SU-DHL-6 (cell line): ENCODE measurements around the gene SOX18.
"Not testable (repeated sequence)": the region's sequence is repeated elsewhere in the genome, so short reads cannot be mapped to it uniquely, and the experiment has no call there.

Experiments
- H2AFZ ChIP-seq: fragments of 200-600 bp; sonication (generic); 2 replicates; pipeline ENCODE4 v1.6.1; 2014; ENCODE audit warnings: low read depth, mild to moderate bottlenecking, moderate library complexity, mixed read lengths, antibody characterized with exemption, low read length; ENCODE audit not compliant: severe bottlenecking
- H3F3A ChIP-seq: fragments of 200-600 bp; shearing (Covaris generic); 2 replicates; pipeline ENCODE4 v1.6.0; 2016; ENCODE audit warnings: antibody characterized with exemption, mild to moderate bottlenecking; ENCODE audit not compliant: insufficient read depth
- H3K27ac ChIP-seq: fragments of 200-600 bp; sonication (generic); 2 replicates; pipeline ENCODE4 v1.5.1; 2016; ENCODE audit warnings: low read depth, mild to moderate bottlenecking, low read length, moderate library complexity, mixed read lengths
- H3K27me3 ChIP-seq: fragments of 200-600 bp; sonication (generic), shearing (Covaris generic); 2 replicates; pipeline ENCODE4 v1.6.0; 2014; ENCODE audit warnings: mild to moderate bottlenecking, low read length
- H3K36me3 ChIP-seq: fragments of 200-600 bp; sonication (generic); 2 replicates; pipeline ENCODE4 v1.6.1; 2014; ENCODE audit warnings: mild to moderate bottlenecking, low read length, mixed read lengths
- H3K4me2 ChIP-seq: fragments of 300-600, 200-600 bp; shearing (Covaris generic), sonication (generic); 2 replicates; pipeline ENCODE4 v1.6.0; 2014; ENCODE audit warnings: low read length, low read depth, mild to moderate bottlenecking; ENCODE audit not compliant: poor library complexity, severe bottlenecking
- H3K4me3 ChIP-seq: fragments of 200-600 bp; sonication (generic); 2 replicates; pipeline ENCODE4 v1.5.1; 2014; ENCODE audit warnings: antibody characterized with exemption, low read length, mild to moderate bottlenecking, mixed read lengths; ENCODE audit not compliant: insufficient read depth, poor library complexity, severe bottlenecking
- H3K79me2 ChIP-seq: fragments of 200-600 bp; sonication (generic); 2 replicates; pipeline ENCODE4 v1.6.1; 2014; ENCODE audit warnings: mild to moderate bottlenecking, low read length, moderate library complexity; ENCODE audit not compliant: insufficient read depth
- H3K9ac ChIP-seq: fragments of 200-600 bp; sonication (generic); 2 replicates; pipeline ENCODE4 v1.7.0; 2014; ENCODE audit warnings: mild to moderate bottlenecking, low read length
- H3K9me2 ChIP-seq: fragments of 200-600 bp; sonication (generic); replicated peaks from 2 replicates; pipeline ENCODE4 v1.6.1; 2014; ENCODE audit warnings: low read length; ENCODE audit not compliant: insufficient read depth
- H3K9me3 ChIP-seq: fragments of 200-600 bp; sonication (generic); 2 replicates; pipeline ENCODE4 v1.6.1; 2014; ENCODE audit warnings: low read length, mixed read lengths; ENCODE audit not compliant: insufficient read depth
- H4K20me1 ChIP-seq: fragments of 200-600 bp; sonication (generic); 2 replicates; pipeline ENCODE4 v1.6.1; 2014; ENCODE audit warnings: low read depth, mild to moderate bottlenecking, antibody characterized with exemption, low read length, moderate library complexity, mixed read lengths
- CTCF ChIP-seq: fragments of 200-600 bp; sonication (generic); IDR thresholded peaks from one replicate; pipeline ENCODE4 v1.5.1; 2017; ENCODE audit warnings: antibody characterized with exemption, mild to moderate bottlenecking, low read length, moderate library complexity; ENCODE audit not compliant: insufficient read depth, poor library complexity, severe bottlenecking
- EZH2phosphoT487 ChIP-seq: fragments of 200-600 bp; sonication (generic), shearing (Covaris generic); conservative IDR thresholded peaks from 2 replicates; pipeline ENCODE4 v1.6.1; 2018; ENCODE audit warnings: mild to moderate bottlenecking, antibody characterized with exemption, low read length, moderate library complexity, mixed read lengths

The SOX18 gene

GRCh38 chr20:64021124-64021975 is 28.1 kb downstream of the SOX18 start:
- no peaks in the 10 kb centered on the region for H4K20me1 ChIP-seq
- no peaks in the 10 kb centered on the region for H3K79me2 ChIP-seq
- H3K4me3 ChIP-seq = no peak overlapping the region
- no peaks in the 10 kb centered on the region for H3F3A ChIP-seq
- H3K4me2 ChIP-seq = no peak overlapping the region
- no peak for TF ChIP-seq EZH2phosphoT487
- no peak for TF ChIP-seq CTCF
- no peaks in the 10 kb centered on the region for H3K9me2 ChIP-seq
- H3K9ac ChIP-seq = no peak overlapping the region
- no peaks in the 10 kb centered on the region for H3K9me3 ChIP-seq
- H3K36me3 ChIP-seq = no peaks in the 10 kb centered on the region
- H3K27me3 ChIP-seq = no peaks in the 10 kb centered on the region
- H3K27ac ChIP-seq = no peak overlapping the region
- no peak overlapping the region for H2AFZ ChIP-seq

- Histone ChIP-seq H2AFZ (no peak overlapping the region), H3K27me3 (no peaks in the 10 kb centered on the region), H3K9me2 (no peaks in the 10 kb centered on the region), H4K20me1 (no peaks in the 10 kb centered on the region), H3K4me2 (no peak overlapping the region), H3K79me2 (no peaks in the 10 kb centered on the region), H3F3A (peaks cover 9% of the 10 kb centered on the region; the same call in 1 of the 2 replicates), H3K36me3 (peaks cover 8% of the 10 kb centered on the region; the same call in 1 of the 2 replicates), H3K9me3 (no peaks in the 10 kb centered on the region), H3K4me3 (no peak overlapping the region), H3K9ac (no peak overlapping the region), H3K27ac (no peak overlapping the region)
- TF ChIP-seq CTCF (no peak), EZH2phosphoT487 (no peak)
Observed at GRCh38 chr20:64015635-64016034, 33.8 kb downstream of the SOX18 start.

- H3K79me2 ChIP-seq, H3K9ac ChIP-seq, H3K4me3 ChIP-seq, H2AFZ ChIP-seq, H3K27me3 ChIP-seq, H4K20me1 ChIP-seq, H3K9me2 ChIP-seq, H3K9me3 ChIP-seq: not testable (repeated sequence)
- Histone ChIP-seq H3K36me3 (peaks cover 11% of the 10 kb centered on the region; the same call in 1 of the 2 replicates), H3F3A (peaks cover 14% of the 10 kb centered on the region; the same call in 1 of the 2 replicates), H3K4me2 (peak overlapping the region; percentile 25), H3K27ac (peak overlapping the region; percentile 70)
Observed at GRCh38 chr20:64012385-64013154, 36.9 kb downstream of the SOX18 start.

GRCh38 chr20:64011366-64011779 is 38.1 kb downstream of the SOX18 start:
- H3K79me2 ChIP-seq = no peaks in the 10 kb centered on the region
- H2AFZ ChIP-seq = no peak overlapping the region
- peaks cover 14% of the 10 kb centered on the region; the same call in 1 of the 2 replicates for H3F3A ChIP-seq
- no peak overlapping the region for H3K4me2 ChIP-seq
- H3K27me3 ChIP-seq = no peaks in the 10 kb centered on the region
- no peaks in the 10 kb centered on the region for H3K9me3 ChIP-seq
- no peaks in the 10 kb centered on the region for H3K9me2 ChIP-seq
- TF ChIP-seq EZH2phosphoT487 = no peak
- TF ChIP-seq CTCF = no peak
- H4K20me1 ChIP-seq = no peaks in the 10 kb centered on the region
- H3K36me3 ChIP-seq = peaks cover 11% of the 10 kb centered on the region; the same call in 1 of the 2 replicates
- no peak overlapping the region for H3K9ac ChIP-seq
- H3K27ac ChIP-seq = peak overlapping the region; percentile 48; the same call in 1 of the 2 replicates
- H3K4me3 ChIP-seq = no peak overlapping the region
